Osteoblast (primary cell): Measurements from ENCODE around the gene NDUFC1. TPM values are rescaled to one million over a fixed set of nuclear protein-coding genes. Genes with fewer than 3 reads are reported as not detected.

Source experiments
- DNase-seq: peaks from one replicate; pipeline ENCODE4 v3.0.0; 2011; ENCODE audit warnings: low spot score, mixed read lengths; ENCODE audit not compliant: insufficient read length; ENCODE audit errors: missing footprints
- H2AFZ ChIP-seq: 2 replicates; pipeline ENCODE4 v1.6.0; 2011; ENCODE audit warnings: mild to moderate bottlenecking, low read length
- H3K27ac ChIP-seq: 2 replicates; pipeline ENCODE4 v1.5.1; 2011; ENCODE audit warnings: mild to moderate bottlenecking, low read depth, low read length, moderate library complexity
- H3K27me3 ChIP-seq: 2 replicates; pipeline ENCODE4 v1.6.0; 2012; ENCODE audit warnings: mild to moderate bottlenecking, control low read depth, inconsistent platforms, low read length, moderate library complexity; ENCODE audit not compliant: insufficient read depth
- H3K36me3 ChIP-seq: 2 replicates; pipeline ENCODE4 v1.5.1; 2011; ENCODE audit warnings: mild to moderate bottlenecking, low read length, control low read depth, moderate library complexity; ENCODE audit not compliant: insufficient read depth
- H3K4me1 ChIP-seq: 2 replicates; pipeline ENCODE4 v1.5.1; 2011; ENCODE audit warnings: mild to moderate bottlenecking, low read length, control low read depth, moderate library complexity; ENCODE audit not compliant: insufficient read depth
- H3K4me2 ChIP-seq: 2 replicates; pipeline ENCODE4 v1.6.0; 2011; ENCODE audit warnings: mild to moderate bottlenecking, low read length; ENCODE audit not compliant: insufficient read depth
- H3K4me3 ChIP-seq: fragments of 200-600 bp; sonication (generic); 3 replicates; pipeline ENCODE4 v1.5.1; 2012; ENCODE audit warnings: mild to moderate bottlenecking, low read length, inconsistent platforms; ENCODE audit not compliant: insufficient read depth
- H3K79me2 ChIP-seq: 2 replicates; pipeline ENCODE4 v1.6.0; 2012; ENCODE audit warnings: mild to moderate bottlenecking, low read length, control low read depth, inconsistent platforms; ENCODE audit not compliant: insufficient read depth
- H3K9me3 ChIP-seq: 2 replicates; pipeline ENCODE4 v1.5.1; 2011; ENCODE audit warnings: low read depth, low read length, control low read depth
- H4K20me1 ChIP-seq: 2 replicates; pipeline ENCODE4 v1.6.0; 2012; ENCODE audit warnings: mild to moderate bottlenecking, low read length, control low read depth; ENCODE audit not compliant: insufficient read depth
- CTCF ChIP-seq: IDR thresholded peaks from 2 replicates; pipeline ENCODE4 v1.5.1; 2011; ENCODE audit warnings: mild to moderate bottlenecking, low read depth, low read length, moderate library complexity; ENCODE audit errors: extremely low read depth
- total RNA-seq: library from RNA; depleted of rRNA; stranded (reverse); fragments of >200 nt; gene quantifications from 2 replicates; pipeline ENCODE4 v1.2.3, GENCODE V29; 2012

Gene NDUFC1
- total RNA-seq, 1 donor = 25.7 TPM

DNA sequence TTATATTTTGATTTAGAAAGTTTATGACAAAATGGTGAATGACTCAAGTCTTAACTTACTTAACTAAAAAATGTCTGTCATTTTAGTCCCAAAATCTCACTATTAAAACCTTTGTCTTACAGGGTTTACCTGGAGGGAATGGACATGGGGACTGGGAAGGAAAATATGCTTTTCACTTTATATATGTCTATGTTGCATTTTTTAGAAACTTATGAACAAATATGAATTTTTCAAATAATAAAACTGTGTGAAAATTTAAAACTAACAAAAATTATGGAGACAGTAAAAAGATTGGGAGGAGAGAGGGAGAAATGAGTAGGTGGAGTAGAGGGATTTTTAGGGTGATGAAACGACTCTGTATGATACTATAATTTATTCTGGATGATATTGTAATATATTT lies 28.4 kb downstream of the NDUFC1 start:
- no peaks in the 10 kb centered on the region for H3K4me1 ChIP-seq
- peaks cover 3% of the 10 kb centered on the region for H3K27me3 ChIP-seq
- H3K4me3 ChIP-seq = no peak overlapping the region
- no peak overlapping the region for H2AFZ ChIP-seq
- H3K36me3 ChIP-seq = no peaks in the 10 kb centered on the region
- H3K4me2 ChIP-seq = no peak overlapping the region
- H3K79me2 ChIP-seq = no peaks in the 10 kb centered on the region
- no peak for DNase-seq
- no peak for TF ChIP-seq CTCF
- H3K27ac ChIP-seq = no peak overlapping the region
- H4K20me1 ChIP-seq = no peaks in the 10 kb centered on the region
- no peaks in the 10 kb centered on the region for H3K9me3 ChIP-seq

- Histone ChIP-seq H3K4me1 (peaks cover 22% of the 10 kb centered on the region), H3K4me2 (peak overlapping the region; percentile 85), H3K4me3 (no peak overlapping the region), H3K79me2 (no peaks in the 10 kb centered on the region), H3K27me3 (no peaks in the 10 kb centered on the region), H4K20me1 (no peaks in the 10 kb centered on the region), H3K9me3 (no peaks in the 10 kb centered on the region), H2AFZ (no peak overlapping the region), H3K36me3 (no peaks in the 10 kb centered on the region), H3K27ac (no peak overlapping the region)
- DNase-seq = no peak
- TF ChIP-seq CTCF = no peak
Measured at GRCh38 chr4:139267301-139267700, 35.0 kb downstream of the NDUFC1 start.

DNA sequence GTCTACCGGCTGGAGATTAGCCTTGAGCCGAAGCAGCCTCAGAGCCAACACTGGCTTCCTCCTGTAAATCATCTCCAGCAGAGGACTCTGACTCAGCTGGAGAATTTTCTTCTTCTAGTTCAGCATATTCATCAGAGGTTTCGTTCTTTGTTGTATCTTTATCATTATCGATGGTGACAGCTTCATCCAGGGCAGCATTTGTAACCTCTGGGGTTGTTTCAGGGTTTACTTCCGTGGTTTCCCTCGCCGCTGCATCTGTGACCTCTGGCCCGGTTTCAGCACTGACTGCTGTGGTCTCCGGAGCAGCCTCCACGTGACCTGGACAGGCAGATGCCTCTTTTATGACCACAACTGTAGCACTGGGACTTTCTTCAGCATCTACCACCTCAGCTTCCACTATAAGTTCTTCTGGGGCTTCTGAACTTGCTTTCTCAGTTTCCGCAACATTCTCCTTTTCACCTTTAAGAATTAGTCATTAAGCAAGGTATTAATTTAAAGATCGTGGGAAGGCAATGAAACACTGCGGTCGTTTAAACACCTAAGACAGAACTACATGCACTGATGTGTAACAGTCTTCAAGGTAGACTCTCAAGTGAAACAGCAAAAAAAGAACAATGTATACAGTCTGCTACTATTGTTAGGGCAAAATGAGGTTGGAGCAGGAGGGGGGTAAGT lies 35.6 kb downstream of the NDUFC1 start:
- Histone ChIP-seq H3K27ac (peak overlapping the region; percentile 61), H4K20me1 (no peaks in the 10 kb centered on the region), H3K79me2 (no peaks in the 10 kb centered on the region), H3K4me2 (peak overlapping the region; percentile 85), H3K4me3 (peak overlapping the region; percentile 72), H2AFZ (peak overlapping the region; percentile 90), H3K36me3 (no peaks in the 10 kb centered on the region), H3K27me3 (no peaks in the 10 kb centered on the region), H3K4me1 (peaks cover 22% of the 10 kb centered on the region), H3K9me3 (no peaks in the 10 kb centered on the region)
- peak; percentile 88 for DNase-seq
- no peak for TF ChIP-seq CTCF

- Histone ChIP-seq H2AFZ (peak overlapping the region; percentile 90), H3K4me2 (peak overlapping the region; percentile 85), H4K20me1 (no peaks in the 10 kb centered on the region), H3K27ac (peak overlapping the region; percentile 61), H3K4me3 (peak overlapping the region; percentile 72), H3K4me1 (peaks cover 22% of the 10 kb centered on the region), H3K9me3 (no peaks in the 10 kb centered on the region), H3K27me3 (no peaks in the 10 kb centered on the region), H3K36me3 (no peaks in the 10 kb centered on the region), H3K79me2 (no peaks in the 10 kb centered on the region)
- DNase-seq = no peak
- TF ChIP-seq CTCF = no peak
Measured at GRCh38 chr4:139266208-139266582, 36.1 kb downstream of the NDUFC1 start.
